UCSD-AML1 (cell line): ENCODE data around the gene PAK1.
"Not testable (repeated sequence)": the region's sequence is repeated elsewhere in the genome, so short reads cannot be mapped to it uniquely, and the experiment has no call there.

Experiments
- DNase-seq: peaks from one replicate; lab custom pipeline; 2025; ENCODE audit not compliant: unreplicated experiment; lab: John Stamatoyannopoulos, UW

Gene PAK1

GRCh38 chr11:77312107-77312506 lies 161.8 kb downstream of the PAK1 start:
- no peak for DNase-seq

GRCh38 chr11:77311701-77312100 lies 162.2 kb downstream of the PAK1 start:
- DNase-seq: no peak

GRCh38 chr11:77310721-77311120 lies 163.2 kb downstream of the PAK1 start:
- no peak for DNase-seq

- no peak for DNase-seq
These were observed 164.4 kb downstream of the PAK1 start for GRCh38 chr11:77309401-77310085.

- no peak for DNase-seq
These were observed 165.1 kb downstream of the PAK1 start for GRCh38 chr11:77308838-77309237.

- no peak for DNase-seq
These were observed 170.6 kb downstream of the PAK1 start for GRCh38 chr11:77303328-77303727.

GRCh38 chr11:77302752-77303151 lies 171.1 kb downstream of the PAK1 start:
- DNase-seq: no peak

- DNase-seq: no peak
These were observed 172.4 kb downstream of the PAK1 start, which contains the start of gene GDPD4 for GRCh38 chr11:77301510-77301909. Gene GDPD4, minus strand, starts transcription at chr11:77301686. Its CDS starts 16,549 bp downstream, at chr11:77285137.

- DNase-seq: no peak
These were observed 173.2 kb downstream of the PAK1 start for GRCh38 chr11:77300695-77301094.

- not testable (repeated sequence) for DNase-seq
These were observed 173.9 kb downstream of the PAK1 start for GRCh38 chr11:77300028-77300427.

GRCh38 chr11:77299528-77299993 lies 174.3 kb downstream of the PAK1 start:
- DNase-seq: no peak

GRCh38 chr11:77294040-77294439 lies 179.9 kb downstream of the PAK1 start:
- no peak for DNase-seq

GRCh38 chr11:77289737-77290136 lies 184.2 kb downstream of the PAK1 start:
- DNase-seq: no peak

- no peak for DNase-seq
These were observed 186.2 kb downstream of the PAK1 start for GRCh38 chr11:77287615-77288273.

GRCh38 chr11:77287136-77287535 lies 186.8 kb downstream of the PAK1 start:
- DNase-seq: no peak

GRCh38 chr11:77284476-77285468 lies 189.1 kb downstream of the PAK1 start:
- DNase-seq: no peak

- no peak for DNase-seq
These were observed 190.8 kb downstream of the PAK1 start for GRCh38 chr11:77283101-77283500.

- no peak for DNase-seq
These were observed 195.0 kb downstream of the PAK1 start for GRCh38 chr11:77278595-77279506.

- DNase-seq: no peak
These were observed 197.6 kb downstream of the PAK1 start for GRCh38 chr11:77276271-77276670.
